MM.1S (cell line): Measurements from ENCODE around the gene ZIC2.

Experiments
- EZH2phosphoT487 ChIP-seq: fragments of 300-600 bp; sonication (generic); IDR thresholded peaks from 2 replicates; pipeline ENCODE4 v1.6.1; 2018; ENCODE audit warnings: antibody characterized with exemption, low read length
- TF ChIP-seq, protein P1 (sequence below): fragments of 300-600 bp; sonication (generic); IDR thresholded peaks from 2 replicates; pipeline ENCODE4 v1.5.1; 2016; ENCODE audit warnings: antibody characterized with exemption, low read length, mixed read lengths

DNA sequence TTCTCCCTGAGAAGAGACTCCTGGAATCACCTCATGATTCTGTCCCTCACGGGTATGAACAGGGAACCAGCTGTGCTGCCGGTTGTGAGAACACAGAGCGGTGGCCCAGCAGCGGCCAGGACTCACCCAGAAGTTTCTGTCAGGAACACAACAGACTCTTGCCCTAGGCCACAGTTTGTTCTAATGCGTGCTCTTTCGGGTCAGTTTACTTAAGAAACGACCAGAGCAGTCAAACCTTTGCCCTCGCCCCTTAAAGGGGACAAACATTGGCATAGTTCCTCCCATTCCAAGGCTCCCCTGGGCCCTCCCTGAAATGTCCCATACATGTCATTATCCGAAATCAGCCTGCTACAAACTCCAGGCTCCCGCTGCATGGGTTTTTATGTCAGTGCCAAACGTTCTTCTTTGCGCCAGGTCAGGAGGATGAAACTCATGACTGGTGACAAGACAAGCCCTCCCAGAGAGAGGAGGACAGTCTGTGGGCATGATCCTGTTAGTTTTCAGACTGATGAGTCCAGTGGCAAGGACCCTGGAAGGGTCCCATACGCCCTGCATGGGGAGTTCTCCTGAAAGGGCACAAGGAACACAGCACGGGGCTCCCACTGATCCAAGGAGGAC, 28.3 kb upstream of the ZIC2 start:
- TF ChIP-seq, protein P1, sequence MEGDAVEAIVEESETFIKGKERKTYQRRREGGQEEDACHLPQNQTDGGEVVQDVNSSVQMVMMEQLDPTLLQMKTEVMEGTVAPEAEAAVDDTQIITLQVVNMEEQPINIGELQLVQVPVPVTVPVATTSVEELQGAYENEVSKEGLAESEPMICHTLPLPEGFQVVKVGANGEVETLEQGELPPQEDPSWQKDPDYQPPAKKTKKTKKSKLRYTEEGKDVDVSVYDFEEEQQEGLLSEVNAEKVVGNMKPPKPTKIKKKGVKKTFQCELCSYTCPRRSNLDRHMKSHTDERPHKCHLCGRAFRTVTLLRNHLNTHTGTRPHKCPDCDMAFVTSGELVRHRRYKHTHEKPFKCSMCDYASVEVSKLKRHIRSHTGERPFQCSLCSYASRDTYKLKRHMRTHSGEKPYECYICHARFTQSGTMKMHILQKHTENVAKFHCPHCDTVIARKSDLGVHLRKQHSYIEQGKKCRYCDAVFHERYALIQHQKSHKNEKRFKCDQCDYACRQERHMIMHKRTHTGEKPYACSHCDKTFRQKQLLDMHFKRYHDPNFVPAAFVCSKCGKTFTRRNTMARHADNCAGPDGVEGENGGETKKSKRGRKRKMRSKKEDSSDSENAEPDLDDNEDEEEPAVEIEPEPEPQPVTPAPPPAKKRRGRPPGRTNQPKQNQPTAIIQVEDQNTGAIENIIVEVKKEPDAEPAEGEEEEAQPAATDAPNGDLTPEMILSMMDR, result no peak
- no peak for TF ChIP-seq EZH2phosphoT487
